ENCODE data around the gene IL19.

IL19 gene

GRCh38 chr1:206816390-206817287 is 46.1 kb downstream of the IL19 start:
- peak overlapping the region; percentile 58 for H3K9ac ChIP-seq (ENCODE audit: low read depth, low read length, poor library complexity, severe bottlenecking)
- H3K4me3 ChIP-seq (ENCODE audit: low read length, poor library complexity, severe bottlenecking), result peak overlapping the region; percentile 53
- H3K27me3 ChIP-seq (ENCODE audit: insufficient read depth, low read length, poor library complexity, severe bottlenecking), result no peaks in the 10 kb centered on the region
- H3K4me2 ChIP-seq (ENCODE audit: low read depth, low read length, poor library complexity, severe bottlenecking), result peak overlapping the region; percentile 72
- no peaks in the 10 kb centered on the region for H3K36me3 ChIP-seq (ENCODE audit: insufficient read depth, low read length)
- peaks cover 11% of the 10 kb centered on the region; the same call in 1 of the 2 replicates for H3F3A ChIP-seq (ENCODE audit: low read depth)
- H3K4me1 ChIP-seq (ENCODE audit: insufficient read depth, low read length, poor library complexity, severe bottlenecking), result peaks cover 37% of the 10 kb centered on the region
- H3K9me2 ChIP-seq (replicated peaks; ENCODE audit: low read depth, low read length), result no peaks in the 10 kb centered on the region
- peak overlapping the region; percentile 81 for H2AFZ ChIP-seq (ENCODE audit: low read length)
- no peaks in the 10 kb centered on the region for H3K79me2 ChIP-seq (ENCODE audit: insufficient read depth, low read length)
- peaks cover 9% of the 10 kb centered on the region; the same call in 1 of the 2 replicates for H3K9me3 ChIP-seq (ENCODE audit: insufficient read depth, low read depth, low read length)
- TF ChIP-seq CTCF (conservative IDR thresholded peaks at IDR 0.05; ENCODE audit: low read length) (no peak), EZH2phosphoT487 (IDR thresholded peaks at IDR 0.05; ENCODE audit: borderline replicate concordance) (no peak)
- no peaks in the 10 kb centered on the region for H4K20me1 ChIP-seq (ENCODE audit: insufficient read depth, low read length, poor library complexity, severe bottlenecking)

GRCh38 chr1:206821493-206821892 is 50.9 kb downstream of the IL19 start:
- Histone ChIP-seq H2AFZ (ENCODE audit: low read length) (no peak overlapping the region), H3K9me2 (replicated peaks; ENCODE audit: low read depth, low read length) (no peaks in the 10 kb centered on the region), H3K79me2 (ENCODE audit: insufficient read depth, low read length) (no peaks in the 10 kb centered on the region), H3K27me3 (ENCODE audit: insufficient read depth, low read length, poor library complexity, severe bottlenecking) (no peaks in the 10 kb centered on the region), H3K36me3 (ENCODE audit: insufficient read depth, low read length) (no peaks in the 10 kb centered on the region), H3K4me3 (ENCODE audit: low read length, poor library complexity, severe bottlenecking) (no peak overlapping the region), H3K9me3 (ENCODE audit: insufficient read depth, low read depth, low read length) (no peaks in the 10 kb centered on the region), H4K20me1 (ENCODE audit: insufficient read depth, low read length, poor library complexity, severe bottlenecking) (no peaks in the 10 kb centered on the region), H3K9ac (ENCODE audit: low read depth, low read length, poor library complexity, severe bottlenecking) (no peak overlapping the region), H3F3A (ENCODE audit: low read depth) (peaks cover 9% of the 10 kb centered on the region; the same call in 1 of the 2 replicates), H3K4me1 (ENCODE audit: insufficient read depth, low read length, poor library complexity, severe bottlenecking) (peaks cover 18% of the 10 kb centered on the region), H3K4me2 (ENCODE audit: low read depth, low read length, poor library complexity, severe bottlenecking) (no peak overlapping the region)
- no peak for TF ChIP-seq CTCF (conservative IDR thresholded peaks at IDR 0.05; ENCODE audit: low read length)
- no peak for TF ChIP-seq EZH2phosphoT487 (IDR thresholded peaks at IDR 0.05; ENCODE audit: borderline replicate concordance)

GRCh38 chr1:206823727-206824126 is 53.2 kb downstream of the IL19 start:
- no peaks in the 10 kb centered on the region for H4K20me1 ChIP-seq (ENCODE audit: insufficient read depth, low read length, poor library complexity, severe bottlenecking)
- H3K9me2 ChIP-seq (replicated peaks; ENCODE audit: low read depth, low read length), result no peaks in the 10 kb centered on the region
- no peaks in the 10 kb centered on the region for H3K36me3 ChIP-seq (ENCODE audit: insufficient read depth, low read length)
- no peaks in the 10 kb centered on the region for H3F3A ChIP-seq (ENCODE audit: low read depth)
- peaks cover 9% of the 10 kb centered on the region for H3K4me1 ChIP-seq (ENCODE audit: insufficient read depth, low read length, poor library complexity, severe bottlenecking)
- H3K4me3 ChIP-seq (ENCODE audit: low read length, poor library complexity, severe bottlenecking), result no peak overlapping the region
- H3K9ac ChIP-seq (ENCODE audit: low read depth, low read length, poor library complexity, severe bottlenecking), result no peak overlapping the region
- TF ChIP-seq CTCF (conservative IDR thresholded peaks at IDR 0.05; ENCODE audit: low read length), result no peak
- H2AFZ ChIP-seq (ENCODE audit: low read length), result peak overlapping the region; percentile 52; the same call in 1 of the 2 replicates
- no peaks in the 10 kb centered on the region for H3K9me3 ChIP-seq (ENCODE audit: insufficient read depth, low read depth, low read length)
- no peaks in the 10 kb centered on the region for H3K79me2 ChIP-seq (ENCODE audit: insufficient read depth, low read length)
- no peak overlapping the region for H3K4me2 ChIP-seq (ENCODE audit: low read depth, low read length, poor library complexity, severe bottlenecking)
- no peaks in the 10 kb centered on the region for H3K27me3 ChIP-seq (ENCODE audit: insufficient read depth, low read length, poor library complexity, severe bottlenecking)

Data from Loucy (cell line).